ENCODE measurements around the gene UBXN1. TPM values are rescaled to one million over a fixed set of nuclear protein-coding genes. Genes with fewer than 3 reads are reported as not detected.
"Not testable (repeated sequence)": the region's sequence is repeated elsewhere in the genome, so short reads cannot be mapped to it uniquely, and the experiment has no call there.

The UBXN1 gene
- total RNA-seq, 4 donors from 2014 or later: 216 to 450 (median 265) TPM

DNA sequence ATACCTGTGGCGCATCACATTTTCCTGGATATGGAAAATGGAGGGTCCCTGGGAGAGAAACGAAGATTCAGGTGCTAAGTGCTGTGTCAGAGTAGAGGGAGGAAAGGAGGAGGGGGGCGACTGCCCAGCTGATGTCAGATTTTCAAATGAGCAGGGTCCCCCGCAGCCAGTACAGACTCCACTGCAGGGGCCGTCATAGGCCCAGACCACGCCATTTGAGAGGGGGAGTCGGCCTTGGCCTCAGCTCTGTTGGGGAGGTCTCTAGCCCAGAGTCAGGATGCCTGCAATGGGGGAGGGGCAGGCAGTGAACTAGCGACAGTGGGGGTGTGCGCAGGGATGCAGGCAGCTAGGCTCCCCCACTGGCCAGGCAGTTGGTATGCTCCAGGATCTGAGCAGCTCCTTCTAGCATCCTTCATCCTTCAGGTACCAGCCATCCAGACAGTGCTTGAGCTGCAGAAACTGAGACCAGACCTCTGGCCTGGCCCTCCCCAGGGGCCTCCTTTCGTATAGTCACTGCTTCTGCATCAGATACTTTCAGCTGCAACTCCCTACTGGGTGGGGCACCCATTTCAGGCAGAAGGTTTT lies 28.5 kb upstream of the UBXN1 start, which contains the start of the genes BSCL2 and GNG3:
TSS of gene BSCL2 (minus strand) at position 148 of the 585 bp plus-strand sequence. CDS start 229 bp downstream, outside the sequence.
TSS of gene GNG3 (plus strand) at position 400 of the 585 bp plus-strand sequence. CDS start 620 bp downstream, outside the sequence.
- peaks cover 0 to 17% of the 10 kb centered on the region in 2 donors for H3K36me3 ChIP-seq
- in situ Hi-C loops (cut with MboI; ENCODE audit: low sequenced_read_pairs in 4 of 4): loop anchor here in 1 of 4 donors (25.0 kb wide), 1 partner anchor 95 kb away; the partner anchor contains the start of genes B3GAT3, EML3, MTA2 and ROM1
- H3K9me3 ChIP-seq: no peaks in the 10 kb centered on the region
- H3K4me1 ChIP-seq: peaks cover 34% of the 10 kb centered on the region in 2 donors
- DNase-seq (no peak), ATAC-seq (no peak)
- intact Hi-C loops (cut with DNase I; ENCODE audit: low total_unique reads): loop anchor here (5.0 kb wide), 2 partner anchors 105 to 135 kb away; partner anchors contain the start of gene MTA2
- no peaks in the 10 kb centered on the region for H3K27me3 ChIP-seq
- H3K27ac ChIP-seq: peak within 1 kb of the TSS; percentile 94 to 97 (median 96)
- H3K4me3 ChIP-seq: peak within 1 kb of the TSS; percentile 79 to 93 (median 87)
- TF ChIP-seq POLR2A (IDR thresholded peaks at IDR 0.05): no peak
- TF ChIP-seq, protein P1, sequence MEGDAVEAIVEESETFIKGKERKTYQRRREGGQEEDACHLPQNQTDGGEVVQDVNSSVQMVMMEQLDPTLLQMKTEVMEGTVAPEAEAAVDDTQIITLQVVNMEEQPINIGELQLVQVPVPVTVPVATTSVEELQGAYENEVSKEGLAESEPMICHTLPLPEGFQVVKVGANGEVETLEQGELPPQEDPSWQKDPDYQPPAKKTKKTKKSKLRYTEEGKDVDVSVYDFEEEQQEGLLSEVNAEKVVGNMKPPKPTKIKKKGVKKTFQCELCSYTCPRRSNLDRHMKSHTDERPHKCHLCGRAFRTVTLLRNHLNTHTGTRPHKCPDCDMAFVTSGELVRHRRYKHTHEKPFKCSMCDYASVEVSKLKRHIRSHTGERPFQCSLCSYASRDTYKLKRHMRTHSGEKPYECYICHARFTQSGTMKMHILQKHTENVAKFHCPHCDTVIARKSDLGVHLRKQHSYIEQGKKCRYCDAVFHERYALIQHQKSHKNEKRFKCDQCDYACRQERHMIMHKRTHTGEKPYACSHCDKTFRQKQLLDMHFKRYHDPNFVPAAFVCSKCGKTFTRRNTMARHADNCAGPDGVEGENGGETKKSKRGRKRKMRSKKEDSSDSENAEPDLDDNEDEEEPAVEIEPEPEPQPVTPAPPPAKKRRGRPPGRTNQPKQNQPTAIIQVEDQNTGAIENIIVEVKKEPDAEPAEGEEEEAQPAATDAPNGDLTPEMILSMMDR (IDR thresholded peaks at IDR 0.05 in 4 of 5, conservative IDR thresholded peaks at IDR 0.05 in 1 of 5): no peak

DNA sequence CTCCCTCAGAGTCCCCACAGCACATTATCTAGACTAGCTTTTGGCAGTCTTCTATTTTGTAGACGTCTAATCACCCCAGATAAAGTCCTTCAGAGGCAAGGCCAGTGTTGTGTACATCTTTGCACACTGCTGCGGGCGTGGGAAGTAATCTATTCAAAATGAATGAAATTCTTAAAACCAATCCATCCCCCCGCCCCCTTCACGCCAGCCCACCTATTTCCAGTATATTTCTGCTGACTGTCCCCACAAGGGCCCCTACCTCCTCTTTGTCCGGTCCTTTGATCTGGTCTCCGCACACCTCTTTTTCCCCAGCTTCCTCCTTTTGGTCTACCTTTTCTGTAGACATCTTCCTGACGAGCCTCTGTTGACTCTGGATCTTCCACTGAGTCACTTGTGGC lies 28.0 kb upstream of the UBXN1 start:
- Histone ChIP-seq H3K27ac (peak overlapping the region; percentile 84 to 94 (median 89)), H3K27me3 (no peaks in the 10 kb centered on the region), H3K4me3 (peak overlapping the region; percentile 79 to 93 (median 87)), H3K4me1 (peaks cover 34% of the 10 kb centered on the region in 2 donors), H3K9me3 (no peaks in the 10 kb centered on the region), H3K36me3 (peaks cover 0 to 19% of the 10 kb centered on the region in 2 donors)
- no peak for DNase-seq
- intact Hi-C loops (cut with DNase I; ENCODE audit: low total_unique reads) (loop anchor here (5.0 kb wide), 2 partner anchors 105 to 135 kb away; partner anchors contain the start of gene MTA2), in situ Hi-C loops (cut with MboI; ENCODE audit: low sequenced_read_pairs in 4 of 4) (loop anchor here in 1 of 4 donors (25.0 kb wide), 1 partner anchor 95 kb away; the partner anchor contains the start of genes B3GAT3, EML3, MTA2 and ROM1)
- no peak for TF ChIP-seq POLR2A (IDR thresholded peaks at IDR 0.05)
- TF ChIP-seq, protein P1 (IDR thresholded peaks at IDR 0.05 in 4 of 5, conservative IDR thresholded peaks at IDR 0.05 in 1 of 5): no peak
- ATAC-seq: no peak

DNA sequence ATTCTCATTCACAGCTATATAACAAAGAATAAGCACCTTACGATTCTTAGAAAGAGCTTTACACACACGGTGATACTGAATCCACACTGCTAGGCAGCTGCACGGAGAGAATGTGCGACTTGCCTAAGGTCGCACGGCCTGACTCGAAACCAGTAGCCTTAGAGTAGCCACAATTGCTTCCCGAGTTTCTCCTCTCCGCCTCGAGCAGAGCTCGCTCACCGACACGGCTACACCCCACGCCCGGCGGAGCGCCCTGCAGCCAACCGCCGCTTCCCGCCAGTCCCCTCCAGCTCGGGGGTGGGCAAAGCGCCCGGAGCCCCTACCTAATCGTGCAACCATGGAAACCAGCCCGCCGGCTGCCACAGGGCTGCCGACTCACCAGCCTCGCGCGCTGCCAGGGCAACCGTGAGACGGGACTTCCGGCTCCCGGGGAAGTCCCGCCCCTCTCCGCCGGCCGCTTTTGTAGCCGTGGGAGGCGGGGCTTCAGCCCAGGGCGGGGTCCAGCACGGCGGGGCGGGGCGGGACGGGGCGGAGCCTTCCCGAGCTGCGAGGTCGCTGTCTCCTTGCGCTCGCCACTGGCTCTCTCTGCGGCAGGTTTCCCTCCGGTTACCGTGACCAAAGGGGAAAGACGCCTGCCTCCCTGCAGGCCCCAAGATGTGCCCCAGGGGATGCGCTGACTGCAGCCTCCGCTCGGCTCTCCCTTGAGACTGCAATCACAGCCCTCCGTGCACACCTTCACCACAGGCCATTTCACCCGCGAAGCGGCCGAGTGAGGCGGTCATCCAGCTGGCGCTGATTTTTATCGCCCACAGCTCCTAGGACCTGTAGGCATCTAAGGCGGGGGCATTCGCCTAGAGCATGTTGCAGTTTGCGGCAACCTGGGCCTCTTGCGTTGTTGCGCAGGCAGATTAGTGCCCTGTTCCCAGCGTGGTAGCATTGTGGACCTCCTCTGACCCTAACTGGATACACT lies 27.3 kb upstream of the UBXN1 start:
- peak; percentile 86 to 93 for DNase-seq
- H3K36me3 ChIP-seq: peaks cover 0 to 24% of the 10 kb centered on the region in 2 donors
- peak overlapping the region; percentile 84 to 94 (median 89) for H3K27ac ChIP-seq
- intact Hi-C loops (cut with DNase I; ENCODE audit: low total_unique reads) (loop anchor here (5.0 kb wide), 2 partner anchors 104 to 136 kb away; partner anchors contain the start of gene MTA2), in situ Hi-C loops (cut with MboI; ENCODE audit: low sequenced_read_pairs in 4 of 4) (loop anchor here in 1 of 4 donors (25.0 kb wide), 1 partner anchor 94 kb away; the partner anchor contains the start of genes B3GAT3, EML3, MTA2 and ROM1)
- peaks cover 34% of the 10 kb centered on the region in 2 donors for H3K4me1 ChIP-seq
- H3K27me3 ChIP-seq: no peaks in the 10 kb centered on the region
- peak; percentile 65 to 80 for ATAC-seq
- peak overlapping the region; percentile 79 to 93 (median 87) for H3K4me3 ChIP-seq
- TF ChIP-seq, protein P1 (IDR thresholded peaks at IDR 0.05 in 4 of 5, conservative IDR thresholded peaks at IDR 0.05 in 1 of 5): no peak
- TF ChIP-seq POLR2A (IDR thresholded peaks at IDR 0.05): peak; percentile 53 to 67
- H3K9me3 ChIP-seq: no peaks in the 10 kb centered on the region

DNA sequence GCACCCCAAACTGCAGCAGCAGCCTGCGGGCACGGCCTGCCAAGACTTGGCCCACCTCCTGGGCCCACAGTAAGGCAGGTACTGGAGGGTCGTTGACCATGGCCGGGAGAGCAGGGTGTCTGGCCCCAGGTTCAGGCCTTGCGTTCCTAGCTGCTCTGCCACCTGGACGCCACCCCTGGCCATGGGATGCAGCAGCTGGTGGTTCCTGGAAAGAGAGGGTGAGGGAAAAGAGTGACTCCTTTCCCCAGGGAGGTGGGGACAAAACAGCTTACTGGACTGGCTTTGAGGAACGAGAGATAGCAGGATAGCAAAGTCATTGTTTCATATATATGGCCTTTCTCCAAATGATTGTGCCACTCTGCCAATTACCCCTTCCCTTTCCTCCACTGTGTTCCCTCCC lies 26.5 kb upstream of the UBXN1 start:
- Histone ChIP-seq H3K27me3 (no peaks in the 10 kb centered on the region), H3K4me3 (peak overlapping the region; percentile 79 to 93 (median 87)), H3K4me1 (peaks cover 29 to 34% of the 10 kb centered on the region in 2 donors), H3K36me3 (peaks cover 0 to 23% of the 10 kb centered on the region in 2 donors), H3K27ac (peak overlapping the region; percentile 84 to 94 (median 89)), H3K9me3 (no peaks in the 10 kb centered on the region)
- TF ChIP-seq, protein P1 (IDR thresholded peaks at IDR 0.05 in 4 of 5, conservative IDR thresholded peaks at IDR 0.05 in 1 of 5): no peak
- TF ChIP-seq POLR2A (IDR thresholded peaks at IDR 0.05): no peak
- intact Hi-C loops (cut with DNase I; ENCODE audit: low total_unique reads) (loop anchor here (5.0 kb wide), 2 partner anchors 103 to 137 kb away; partner anchors contain the start of gene MTA2), in situ Hi-C loops (cut with MboI; ENCODE audit: low sequenced_read_pairs in 4 of 4) (loop anchor here in 1 of 4 donors (25.0 kb wide), 1 partner anchor 93 kb away; the partner anchor contains the start of genes B3GAT3, EML3, MTA2 and ROM1)
- ATAC-seq (no peak), DNase-seq (no peak)

DNA sequence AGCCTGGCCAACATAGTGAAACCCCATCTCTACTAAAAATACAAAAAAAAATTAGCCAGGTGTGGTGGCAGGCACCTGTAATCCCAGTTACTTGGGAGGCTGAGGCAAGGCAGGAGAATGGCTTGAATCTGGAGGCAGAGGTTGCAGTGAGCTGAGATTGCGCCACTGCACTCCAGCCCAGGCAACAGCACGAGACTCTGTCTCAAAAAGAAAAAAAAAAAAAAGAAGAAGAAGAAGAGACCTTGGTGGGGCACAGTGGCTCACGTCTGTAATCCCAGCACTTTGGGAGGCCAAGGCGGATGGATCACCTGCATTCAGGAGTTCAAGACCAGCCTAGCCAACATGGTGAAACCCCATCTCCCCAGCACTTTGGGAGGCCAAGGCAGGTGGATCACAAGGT lies 25.0 kb upstream of the UBXN1 start:
- H3K36me3 ChIP-seq: peaks cover 0 to 28% of the 10 kb centered on the region in 2 donors
- H3K4me3 ChIP-seq; H3K27me3 ChIP-seq; H3K9me3 ChIP-seq; DNase-seq; ATAC-seq; intact Hi-C loops (cut with DNase I; ENCODE audit: low total_unique reads): not testable (repeated sequence)
- peak overlapping the region in 1 of 4 donors; percentile 94 for H3K27ac ChIP-seq
- peaks cover 23 to 26% of the 10 kb centered on the region in 2 donors for H3K4me1 ChIP-seq
- in situ Hi-C loops (cut with MboI; ENCODE audit: low sequenced_read_pairs in 4 of 4): loop anchor here in 1 of 4 donors (25.0 kb wide), 1 partner anchor 92 kb away; the partner anchor contains the start of genes B3GAT3, EML3, MTA2 and ROM1

Measured in gastrocnemius medialis (tissue), 4 donors.